ENCODE data around the gene TTC32.
"Not testable (repeated sequence)": the region's sequence is repeated elsewhere in the genome, so short reads cannot be mapped to it uniquely, and the experiment has no call there.

TTC32 gene
- total RNA-seq = 10.4 to 27.4 (median 16.8) reads per million in 9 experiments

DNA sequence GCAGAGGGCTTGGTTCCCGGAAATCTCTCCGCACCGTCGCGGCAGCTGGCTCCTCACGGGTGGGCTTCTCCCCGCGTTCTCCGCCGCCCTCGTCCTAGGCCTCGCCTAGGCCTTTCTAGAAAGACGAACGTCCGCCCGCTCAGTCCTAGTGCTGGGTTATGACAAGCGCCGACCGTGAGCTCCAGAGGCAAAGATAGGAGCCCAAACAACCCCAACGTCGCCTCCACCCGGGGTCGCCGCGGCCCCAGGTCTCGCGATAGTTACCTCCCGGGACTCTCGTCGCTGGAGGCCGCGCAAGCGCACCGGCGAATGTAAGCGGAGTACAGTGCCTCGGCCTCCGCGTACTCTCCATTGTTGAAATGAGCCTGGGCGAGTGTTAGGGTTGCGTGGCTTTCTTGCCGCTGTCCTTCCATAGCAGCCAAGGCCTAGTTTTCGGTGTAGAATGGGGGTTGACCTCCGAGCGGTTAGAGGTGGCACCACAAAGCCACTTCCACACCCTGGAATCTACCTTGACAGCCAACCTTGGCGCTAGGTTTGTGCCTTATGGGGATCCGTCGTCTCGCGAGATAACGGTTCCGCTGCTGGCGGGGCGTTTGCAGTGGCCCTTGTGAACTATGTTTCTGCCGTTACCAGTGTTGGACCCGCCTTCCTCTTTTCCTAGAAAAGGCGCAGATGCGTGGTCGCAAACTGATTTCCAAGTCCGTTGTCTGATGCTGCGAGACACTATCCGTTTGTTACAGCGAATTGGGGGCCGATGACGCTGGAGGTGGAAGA, at the start of gene TTC32:
TTC32 (minus strand) TSS at position 542 of the 774 bp plus-strand sequence; CDS start at position 413, 129 bp downstream.
- DNase-seq (peak; percentile 91 to 95 (median 92)), ATAC-seq (replicated peaks) (peak; percentile 83)
- H3K27me3 Mint-ChIP-seq = peaks cover 7 to 12% of the 10 kb centered on the region in 2 donors
- H3K36me3 Mint-ChIP-seq (ENCODE audit: insufficient read depth) = peaks cover 29% of the 10 kb centered on the region
- H3K9me3 Mint-ChIP-seq = no peaks in the 10 kb centered on the region
- H3K4me3 Mint-ChIP-seq = peak within 1 kb of the TSS; percentile 80 to 82
- H3K27ac Mint-ChIP-seq = peak within 1 kb of the TSS; percentile 87 to 99
- peaks cover 18 to 24% of the 10 kb centered on the region in 2 donors for H3K4me1 Mint-ChIP-seq (ENCODE audit: low read depth in 2 of 2)

DNA sequence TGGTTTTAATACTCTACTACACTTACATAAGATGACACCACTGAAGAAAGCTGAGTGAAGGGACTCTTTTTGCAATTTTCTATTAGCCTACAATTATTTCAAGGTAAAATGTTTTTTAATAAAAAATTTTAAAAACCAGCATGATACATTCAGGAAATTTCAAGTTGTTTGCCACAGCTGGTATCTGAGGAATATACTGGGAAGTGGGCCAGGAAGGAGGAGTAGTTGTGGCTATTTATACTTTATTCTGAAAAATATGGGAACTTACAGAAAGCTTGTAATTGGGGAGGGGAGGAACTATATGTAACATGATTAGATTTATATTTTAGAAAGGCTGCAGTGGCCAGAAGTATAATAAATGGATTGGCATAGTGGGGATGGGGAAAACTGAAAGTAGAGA, 47.3 kb upstream of the TTC32 start:
- Mint-ChIP-seq H3K36me3 (ENCODE audit: insufficient read depth) (peaks cover 3% of the 10 kb centered on the region), H3K27ac (no peak overlapping the region), H3K4me3 (no peak overlapping the region), H3K27me3 (no peaks in the 10 kb centered on the region), H3K9me3 (no peaks in the 10 kb centered on the region), H3K4me1 (ENCODE audit: low read depth in 2 of 2) (no peaks in the 10 kb centered on the region)
- no peak for DNase-seq
- no peak for ATAC-seq (replicated peaks)

DNA sequence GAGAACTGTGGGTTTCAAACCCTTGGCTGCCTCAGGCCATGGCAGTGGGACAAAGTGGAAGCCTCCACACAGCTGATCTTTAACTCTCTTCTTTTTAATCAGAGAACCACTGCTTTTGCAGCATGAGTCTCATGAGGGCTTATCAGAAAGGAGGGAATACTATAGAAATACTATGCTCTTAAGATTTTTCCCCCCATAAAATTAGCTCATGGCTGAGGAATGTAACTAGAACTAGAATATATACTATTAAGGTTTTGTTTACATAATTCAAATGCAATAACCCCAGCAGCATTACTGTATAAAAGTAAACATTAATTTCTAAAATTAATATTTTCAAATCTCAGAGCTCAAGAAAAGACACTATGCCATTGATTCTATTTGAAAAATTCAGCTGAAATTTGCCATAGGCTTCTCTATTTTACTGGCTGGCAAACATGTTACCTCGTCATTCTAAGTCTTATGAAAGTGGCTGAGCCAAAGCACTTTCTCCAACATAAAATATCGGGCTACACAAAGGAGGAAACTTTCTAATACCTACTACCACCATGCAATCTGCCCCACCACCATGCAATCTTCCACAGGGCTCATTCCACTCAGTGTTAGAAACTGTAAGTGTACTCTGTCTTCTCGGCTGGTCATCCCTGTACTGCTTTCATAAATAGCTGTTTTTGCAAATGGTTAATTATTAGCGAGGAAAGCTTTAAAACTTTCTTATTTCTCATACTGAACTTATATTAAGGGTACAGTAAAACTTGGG, 45.6 kb upstream of the TTC32 start:
- no peaks in the 10 kb centered on the region for H3K9me3 Mint-ChIP-seq
- H3K36me3 Mint-ChIP-seq (ENCODE audit: insufficient read depth) = peaks cover 3% of the 10 kb centered on the region
- no peak for ATAC-seq (replicated peaks)
- H3K27me3 Mint-ChIP-seq = no peaks in the 10 kb centered on the region
- H3K4me1 Mint-ChIP-seq (ENCODE audit: low read depth in 2 of 2) = no peaks in the 10 kb centered on the region
- H3K27ac Mint-ChIP-seq = no peak overlapping the region
- no peak overlapping the region for H3K4me3 Mint-ChIP-seq
- no peak for DNase-seq

DNA sequence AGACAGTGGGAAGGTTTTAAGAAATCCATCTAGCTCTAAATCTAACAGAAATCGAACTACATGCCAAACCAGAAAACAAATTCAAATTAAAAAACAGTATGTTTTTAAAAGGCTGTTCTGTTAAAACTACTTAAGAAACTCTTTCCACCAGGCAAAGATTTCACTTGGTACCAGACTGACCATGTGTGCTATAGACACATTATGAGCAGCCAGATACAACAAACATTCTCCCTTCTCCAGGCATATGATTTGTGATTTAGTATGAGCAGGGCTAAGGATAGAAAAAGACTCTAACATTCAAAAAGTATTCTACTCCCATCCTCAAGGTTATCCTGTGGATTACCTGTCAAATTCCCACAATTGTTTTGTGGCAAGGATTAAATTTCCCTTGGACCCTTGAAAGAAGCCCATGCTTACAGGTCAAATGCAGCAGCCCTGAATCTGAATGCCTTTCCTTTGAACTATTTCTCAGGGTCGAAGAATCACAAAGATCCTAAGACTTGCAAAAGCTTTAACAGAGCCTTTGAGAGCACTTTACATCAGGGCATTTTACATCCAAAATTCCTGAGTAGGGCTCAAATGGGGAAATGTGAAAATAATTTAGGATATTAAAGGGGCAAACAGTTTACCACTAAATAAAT, 42.5 kb upstream of the TTC32 start:
- H3K4me3 Mint-ChIP-seq = no peak overlapping the region
- H3K27me3 Mint-ChIP-seq = no peaks in the 10 kb centered on the region
- no peak for ATAC-seq (replicated peaks)
- no peak for DNase-seq
- no peaks in the 10 kb centered on the region for H3K4me1 Mint-ChIP-seq (ENCODE audit: low read depth in 2 of 2)
- H3K9me3 Mint-ChIP-seq = no peaks in the 10 kb centered on the region
- H3K27ac Mint-ChIP-seq = no peak overlapping the region
- H3K36me3 Mint-ChIP-seq (ENCODE audit: insufficient read depth) = peaks cover under 1% of the 10 kb centered on the region

DNA sequence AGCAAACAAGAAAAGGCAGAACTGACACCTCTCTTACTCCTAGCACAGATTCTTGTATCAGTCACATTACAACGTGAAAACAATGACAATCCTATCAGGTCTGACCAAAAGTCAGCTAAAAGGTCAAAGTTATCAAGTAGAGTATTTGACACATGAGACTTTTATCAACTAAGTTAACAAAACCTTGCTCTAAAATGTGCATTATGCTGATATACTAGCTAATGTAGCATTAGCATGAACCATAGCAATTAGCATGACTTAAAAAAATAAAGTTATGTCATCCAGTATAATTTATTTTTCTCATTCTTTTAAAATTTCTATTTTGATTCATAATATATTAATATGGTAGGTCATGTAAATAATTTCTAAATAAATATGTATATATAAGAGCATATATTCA, 41.4 kb upstream of the TTC32 start:
- no peak for DNase-seq
- H3K27ac Mint-ChIP-seq = no peak overlapping the region
- H3K4me3 Mint-ChIP-seq = no peak overlapping the region
- no peaks in the 10 kb centered on the region for H3K9me3 Mint-ChIP-seq
- no peaks in the 10 kb centered on the region for H3K4me1 Mint-ChIP-seq (ENCODE audit: low read depth in 2 of 2)
- no peaks in the 10 kb centered on the region for H3K27me3 Mint-ChIP-seq
- no peaks in the 10 kb centered on the region for H3K36me3 Mint-ChIP-seq (ENCODE audit: insufficient read depth)
- no peak for ATAC-seq (replicated peaks)

DNA sequence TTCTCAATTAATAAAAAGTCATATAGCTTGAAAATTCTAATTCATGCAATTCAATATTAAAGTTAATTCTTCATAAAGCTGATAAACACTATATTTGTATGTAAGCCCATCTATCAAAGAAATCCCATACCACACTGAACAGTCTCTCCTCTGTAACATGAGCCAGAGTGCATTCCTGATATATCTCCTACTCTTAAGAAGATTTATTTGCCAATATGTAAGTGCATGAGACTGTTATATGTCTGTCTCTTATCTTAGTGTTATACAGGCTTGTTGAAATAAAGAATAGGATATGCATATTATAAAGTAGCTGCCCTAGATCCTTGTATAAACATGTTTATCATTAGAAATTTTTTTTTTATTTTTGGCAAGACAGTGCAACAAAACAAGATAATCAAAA, 40.4 kb upstream of the TTC32 start:
- H3K4me1 Mint-ChIP-seq (ENCODE audit: low read depth in 2 of 2) = no peaks in the 10 kb centered on the region
- ATAC-seq (replicated peaks) (no peak), DNase-seq (no peak)
- no peaks in the 10 kb centered on the region for H3K27me3 Mint-ChIP-seq
- H3K9me3 Mint-ChIP-seq = no peaks in the 10 kb centered on the region
- peaks cover 8% of the 10 kb centered on the region for H3K36me3 Mint-ChIP-seq (ENCODE audit: insufficient read depth)
- peak overlapping the region in 1 of 2 donors; percentile 28 for H3K27ac Mint-ChIP-seq
- H3K4me3 Mint-ChIP-seq = no peak overlapping the region

DNA sequence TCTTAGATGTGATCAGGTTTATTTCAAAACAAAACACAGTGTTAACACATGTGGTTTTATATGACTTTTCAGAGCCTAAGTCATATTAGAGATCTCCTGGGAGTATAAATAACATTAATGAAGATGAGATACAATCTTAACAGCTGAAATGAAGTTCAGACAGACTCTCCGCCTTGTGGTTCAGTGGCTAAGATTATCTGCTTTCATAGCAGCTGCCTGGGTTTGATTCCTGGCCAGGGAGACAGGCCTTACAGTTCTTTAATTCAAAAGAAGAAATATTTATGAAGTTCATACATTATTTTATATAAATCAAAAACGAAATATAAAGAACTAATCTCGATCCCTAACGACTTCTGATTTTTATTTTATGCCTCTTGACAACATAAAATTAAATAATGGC, 35.2 kb upstream of the TTC32 start:
- H3K4me3 Mint-ChIP-seq = no peak overlapping the region
- H3K4me1 Mint-ChIP-seq (ENCODE audit: low read depth in 2 of 2) = no peaks in the 10 kb centered on the region
- no peak for DNase-seq
- no peaks in the 10 kb centered on the region for H3K9me3 Mint-ChIP-seq
- ATAC-seq (replicated peaks) = no peak
- H3K27me3 Mint-ChIP-seq = no peaks in the 10 kb centered on the region
- H3K27ac Mint-ChIP-seq = no peak overlapping the region
- peaks cover 8% of the 10 kb centered on the region for H3K36me3 Mint-ChIP-seq (ENCODE audit: insufficient read depth)

DNA sequence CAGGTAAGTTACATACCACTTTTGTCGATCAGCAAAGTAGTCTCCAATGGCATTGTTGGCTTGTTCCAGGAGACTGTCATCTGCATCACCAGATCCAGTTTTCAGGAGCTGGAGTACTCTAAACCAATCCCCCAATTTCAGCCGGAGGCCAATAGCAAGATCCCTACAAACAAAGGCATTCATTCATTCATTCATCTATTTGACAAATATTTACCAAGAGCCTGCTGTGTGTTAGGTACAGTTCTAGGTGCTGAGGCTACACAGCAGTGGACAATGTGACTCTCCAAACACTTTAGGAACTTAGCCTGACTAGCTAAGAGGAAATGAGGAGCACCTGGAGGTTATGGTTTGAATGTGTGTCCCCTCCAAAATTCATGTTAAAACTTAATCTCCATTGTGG, 34.4 kb upstream of the TTC32 start:
- peaks cover 8% of the 10 kb centered on the region for H3K36me3 Mint-ChIP-seq (ENCODE audit: insufficient read depth)
- no peak overlapping the region for H3K4me3 Mint-ChIP-seq
- no peaks in the 10 kb centered on the region for H3K9me3 Mint-ChIP-seq
- DNase-seq (no peak), ATAC-seq (replicated peaks) (no peak)
- no peak overlapping the region for H3K27ac Mint-ChIP-seq
- H3K27me3 Mint-ChIP-seq = no peaks in the 10 kb centered on the region
- H3K4me1 Mint-ChIP-seq (ENCODE audit: low read depth in 2 of 2) = no peaks in the 10 kb centered on the region

DNA sequence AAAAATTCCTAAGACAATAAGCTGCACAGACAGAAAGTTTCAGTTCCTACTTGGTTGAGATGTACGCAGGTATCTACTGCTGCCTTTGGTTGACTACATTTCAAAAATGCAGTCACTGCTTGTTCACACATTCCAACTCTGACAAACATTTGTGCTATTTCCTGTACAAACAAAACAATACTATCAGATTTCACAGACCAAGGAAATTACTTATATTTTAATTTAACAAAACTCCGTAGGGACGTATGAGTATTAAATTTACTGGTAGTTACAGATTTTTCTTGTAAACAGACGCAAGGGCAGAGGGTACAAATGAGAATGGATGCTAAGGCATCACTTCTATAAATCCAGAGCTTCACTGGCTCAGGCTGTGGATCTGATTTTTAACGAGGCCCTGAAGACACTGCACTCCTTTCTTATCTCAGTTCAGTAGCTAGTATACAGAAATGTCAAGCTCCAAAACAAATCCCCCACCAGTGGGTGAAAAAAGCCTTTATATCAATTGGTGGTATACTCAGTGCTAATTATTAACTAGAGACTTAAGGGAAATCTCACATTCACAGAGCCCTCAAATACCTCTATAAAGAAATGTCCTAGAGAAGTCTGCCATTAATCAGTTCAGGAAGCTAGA, 31.7 kb upstream of the TTC32 start:
- Mint-ChIP-seq H3K36me3 (ENCODE audit: insufficient read depth) (peaks cover 21% of the 10 kb centered on the region), H3K4me1 (ENCODE audit: low read depth in 2 of 2) (no peaks in the 10 kb centered on the region), H3K27me3 (no peaks in the 10 kb centered on the region), H3K27ac (no peak overlapping the region), H3K9me3 (no peaks in the 10 kb centered on the region), H3K4me3 (no peak overlapping the region)
- DNase-seq = no peak
- no peak for ATAC-seq (replicated peaks)

DNA sequence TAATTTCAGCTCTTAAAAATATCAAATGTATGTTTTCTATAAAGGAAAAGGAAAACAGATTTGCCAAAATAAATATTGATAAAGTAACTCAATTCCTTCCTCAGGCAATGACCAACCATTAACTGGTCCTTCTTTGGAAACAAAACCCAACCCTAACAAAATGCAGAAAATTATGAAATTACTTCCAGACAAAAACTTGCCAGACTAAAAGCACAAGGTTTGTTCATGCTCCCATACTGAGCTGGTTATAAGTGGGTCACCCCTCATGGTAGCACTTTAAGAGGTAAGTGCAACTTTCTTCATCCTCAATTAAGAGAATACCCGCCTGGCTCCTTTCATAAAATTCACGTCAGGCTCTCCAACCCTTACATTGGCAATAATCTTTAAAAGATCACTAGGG, 31.1 kb upstream of the TTC32 start:
- no peaks in the 10 kb centered on the region for H3K9me3 Mint-ChIP-seq
- no peak for DNase-seq

DNA sequence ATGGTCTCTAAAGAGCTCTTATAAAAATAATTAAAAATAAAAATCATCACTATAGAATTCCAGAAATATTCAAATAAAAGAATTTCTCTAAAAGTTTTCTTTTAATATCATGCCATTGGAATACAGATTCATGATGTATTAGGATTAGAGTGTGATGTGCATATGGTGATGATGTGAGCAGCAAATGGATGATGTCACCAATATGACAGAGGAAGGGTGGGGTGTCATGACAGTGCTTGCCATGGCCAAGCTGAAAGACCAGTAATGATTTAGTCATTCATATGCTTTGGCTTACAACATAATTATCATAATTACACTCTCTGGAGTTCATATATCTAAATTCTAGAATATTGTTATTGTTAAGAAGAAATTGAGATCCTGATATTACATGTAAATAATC, 27.4 kb upstream of the TTC32 start:
- H3K36me3 Mint-ChIP-seq (ENCODE audit: insufficient read depth) = peaks cover 13% of the 10 kb centered on the region
- peaks cover 0 to 3% of the 10 kb centered on the region in 2 donors for H3K9me3 Mint-ChIP-seq
- no peak overlapping the region for H3K27ac Mint-ChIP-seq
- no peaks in the 10 kb centered on the region for H3K27me3 Mint-ChIP-seq
- DNase-seq (no peak), ATAC-seq (replicated peaks) (no peak)
- H3K4me1 Mint-ChIP-seq (ENCODE audit: low read depth in 2 of 2) = no peaks in the 10 kb centered on the region
- no peak overlapping the region for H3K4me3 Mint-ChIP-seq

More for the DNA sequence above, 31.1 kb upstream of the TTC32 start:
- Mint-ChIP-seq H3K27me3 (no peaks in the 10 kb centered on the region), H3K4me1 (ENCODE audit: low read depth in 2 of 2) (no peaks in the 10 kb centered on the region), H3K36me3 (ENCODE audit: insufficient read depth) (peaks cover 21% of the 10 kb centered on the region), H3K4me3 (no peak overlapping the region), H3K27ac (no peak overlapping the region)
- ATAC-seq (replicated peaks) = no peak

DNA sequence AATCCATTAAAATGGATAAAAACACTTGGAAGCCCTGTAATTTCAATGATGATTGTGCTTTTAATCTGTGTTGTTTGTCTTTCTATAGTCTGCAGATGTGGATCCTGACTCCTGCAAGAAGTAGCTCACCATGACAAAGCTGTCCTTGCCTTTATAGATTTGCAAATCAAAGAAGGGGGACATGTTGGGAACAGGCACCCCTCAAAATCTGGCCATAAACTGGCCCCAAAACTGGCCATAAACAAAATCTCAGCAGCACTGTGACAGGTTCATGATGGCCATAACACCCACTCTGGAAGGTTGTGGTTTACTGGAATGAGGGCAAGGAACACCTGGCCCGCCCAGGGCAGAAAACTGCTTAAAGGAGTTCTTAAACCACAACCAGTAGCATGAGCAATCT, 26.0 kb upstream of the TTC32 start:
- not testable (repeated sequence) for H3K27me3 Mint-ChIP-seq; H3K27ac Mint-ChIP-seq; H3K4me3 Mint-ChIP-seq; H3K9me3 Mint-ChIP-seq; H3K4me1 Mint-ChIP-seq (ENCODE audit: low read depth in 2 of 2); DNase-seq; ATAC-seq (replicated peaks)
- peaks cover 13% of the 10 kb centered on the region for H3K36me3 Mint-ChIP-seq (ENCODE audit: insufficient read depth)

DNA sequence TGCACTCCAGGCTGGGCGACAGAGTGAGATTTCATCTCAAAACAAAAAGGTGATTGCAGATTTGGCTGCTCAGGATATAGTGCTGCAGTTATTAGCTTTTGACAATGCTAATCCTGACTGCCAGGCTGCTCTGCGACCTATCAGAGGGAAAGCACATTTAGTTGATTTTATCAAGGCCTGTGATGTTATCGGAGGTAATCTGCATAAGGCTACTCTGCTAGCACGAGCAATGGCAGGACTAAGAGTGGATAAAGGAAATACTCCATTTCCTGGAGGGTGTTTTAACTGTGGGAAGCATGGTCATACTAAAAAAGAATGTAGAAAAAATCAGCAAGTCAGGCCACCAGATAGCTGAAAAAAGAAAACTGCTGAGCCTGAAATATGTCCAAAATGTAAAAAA, 22.7 kb upstream of the TTC32 start:
- H3K27ac Mint-ChIP-seq; H3K27me3 Mint-ChIP-seq; H3K4me3 Mint-ChIP-seq; H3K9me3 Mint-ChIP-seq; ATAC-seq (replicated peaks); H3K36me3 Mint-ChIP-seq (ENCODE audit: insufficient read depth); DNase-seq; H3K4me1 Mint-ChIP-seq (ENCODE audit: low read depth in 2 of 2): not testable (repeated sequence)

All from effector memory CD8-positive, alpha-beta T cell (primary cell).